Pons (tissue), 1 donor: ENCODE results near the gene ZNF175.

Experiments
- DNase-seq: peaks from one replicate; pipeline ENCODE4 v3.0.0-alpha.2; 2016; ENCODE audit warnings: low spot score

Gene ZNF175

DNA sequence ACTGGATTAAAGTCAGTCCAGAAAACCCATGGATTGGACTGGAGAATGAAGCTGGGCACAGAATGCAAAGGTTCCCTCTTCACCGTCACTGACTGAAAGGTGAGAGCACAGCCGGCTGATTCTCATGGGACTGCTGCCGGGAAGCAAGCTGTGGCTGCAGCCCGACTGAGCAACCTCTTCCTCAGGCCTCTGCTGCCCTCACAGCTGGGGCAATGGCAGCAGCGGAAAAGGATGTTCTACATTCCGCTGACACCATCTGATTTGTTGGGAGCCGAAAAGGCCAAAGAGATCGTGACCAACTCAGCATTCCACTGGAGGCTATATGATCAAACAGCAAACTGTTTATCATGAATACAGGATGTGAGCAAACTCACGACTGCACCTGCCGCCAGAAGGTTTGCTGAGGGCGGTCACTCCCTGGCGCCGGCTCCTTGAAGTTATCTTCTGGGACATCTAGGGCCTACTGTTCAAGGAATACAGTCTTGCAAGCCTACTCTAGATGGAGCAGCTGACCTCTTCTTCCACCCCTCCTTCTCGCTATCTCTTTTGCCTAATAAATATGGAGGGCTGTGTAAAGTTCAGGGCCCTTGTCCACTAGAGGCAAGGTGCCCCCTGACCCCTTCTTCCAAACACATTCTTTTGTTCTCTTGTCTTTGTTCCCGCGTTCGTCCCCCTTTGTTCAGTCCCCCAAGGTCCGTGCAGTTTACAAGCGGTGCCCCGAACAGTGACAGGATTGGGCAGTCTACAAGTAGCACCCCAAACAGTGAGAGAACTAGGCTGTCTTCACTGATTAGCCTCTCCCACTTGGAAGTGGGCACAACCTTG, 20.0 kb upstream of the ZNF175 start:
- DNase-seq: no peak

DNA sequence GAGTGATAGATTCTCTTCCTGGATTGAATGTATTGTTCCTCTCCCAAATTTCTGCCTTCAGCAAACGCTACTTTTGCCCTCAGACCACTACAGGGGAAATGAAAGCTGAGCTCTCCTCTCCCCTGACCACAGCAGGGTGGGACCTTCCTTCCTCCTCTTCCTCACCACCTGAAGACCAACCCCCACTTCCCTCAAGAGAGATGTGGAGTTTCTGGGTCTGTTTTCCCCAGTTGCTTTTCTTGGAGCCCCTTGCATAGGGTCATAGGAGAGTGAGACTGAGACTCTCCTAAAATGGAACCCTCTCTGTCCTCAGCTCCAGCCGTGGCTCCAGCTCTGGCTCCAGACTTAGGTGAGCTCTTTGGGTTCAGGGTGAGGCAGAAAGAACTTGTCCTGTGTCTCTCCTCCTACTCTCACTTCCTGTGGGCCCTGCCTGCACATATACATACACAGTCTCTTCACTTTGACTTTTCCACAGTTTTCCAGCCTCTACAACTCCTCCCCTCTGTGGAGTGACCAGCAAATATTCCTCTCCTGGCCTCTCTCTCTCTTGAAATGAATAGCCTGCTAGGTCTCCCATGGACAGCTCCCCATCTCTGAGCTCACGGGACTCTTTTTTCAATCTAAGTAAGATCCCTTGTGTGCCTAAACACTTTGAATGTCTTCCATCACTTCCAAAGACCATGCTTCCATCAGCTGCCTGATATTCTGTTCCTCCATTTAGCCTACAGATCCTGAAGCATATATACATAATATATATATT, 19.2 kb upstream of the ZNF175 start:
- no peak for DNase-seq

DNA sequence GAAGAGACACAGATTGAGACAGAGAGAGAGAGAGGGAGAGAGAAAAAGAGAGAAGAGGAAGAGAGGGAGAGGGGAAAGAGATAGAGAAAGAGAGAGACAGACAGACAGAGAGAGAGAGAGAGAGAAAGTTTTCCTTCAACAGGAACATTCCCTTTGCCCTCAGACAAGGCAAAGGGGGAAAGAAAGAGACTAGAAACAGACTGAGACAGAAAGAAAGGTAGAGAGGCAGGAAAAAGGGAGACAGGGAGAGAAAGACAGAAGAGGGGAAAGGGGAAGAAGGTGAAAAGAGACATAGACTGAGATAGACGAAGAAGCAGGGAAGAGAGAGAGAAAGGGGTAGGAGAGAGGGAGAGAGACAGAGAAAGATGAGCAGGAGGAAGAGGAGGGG, 18.5 kb upstream of the ZNF175 start:
- no peak for DNase-seq

DNA sequence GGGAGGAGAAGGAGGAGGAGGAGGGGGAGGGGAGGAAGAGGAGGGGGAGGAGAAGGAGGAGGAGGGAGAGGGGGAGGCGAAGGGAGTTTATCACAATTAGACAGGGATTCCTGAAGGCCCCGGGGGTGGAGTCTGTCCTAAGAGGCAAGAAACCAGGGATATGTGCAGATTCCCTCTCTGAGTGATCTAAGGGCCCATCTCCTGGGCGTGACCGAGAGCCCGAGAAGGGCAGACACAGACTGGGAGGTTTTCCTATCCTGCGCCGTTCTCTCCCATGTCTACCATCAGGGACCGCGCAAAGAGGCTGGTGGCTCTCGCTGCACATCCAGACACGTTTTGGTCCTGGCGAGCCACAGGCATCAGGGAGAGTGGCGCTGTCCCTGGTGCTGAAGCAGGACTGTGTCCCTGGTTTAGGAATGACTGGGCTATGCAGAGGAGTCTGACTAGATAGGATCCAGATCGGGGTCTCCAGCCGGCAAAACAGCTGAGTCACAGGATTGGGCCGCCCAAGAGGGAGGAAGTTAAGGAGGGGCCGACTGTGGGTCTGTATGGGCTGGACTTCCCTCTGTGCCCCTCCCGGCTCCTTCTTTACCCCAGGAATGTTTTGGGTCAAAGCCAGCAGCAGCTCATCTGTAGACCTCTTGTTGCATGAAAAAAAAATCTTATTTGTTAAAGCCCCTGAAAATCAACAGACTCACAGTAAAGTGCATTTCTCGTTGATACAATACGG, 17.9 kb upstream of the ZNF175 start:
- peak; percentile 35 for DNase-seq

DNA sequence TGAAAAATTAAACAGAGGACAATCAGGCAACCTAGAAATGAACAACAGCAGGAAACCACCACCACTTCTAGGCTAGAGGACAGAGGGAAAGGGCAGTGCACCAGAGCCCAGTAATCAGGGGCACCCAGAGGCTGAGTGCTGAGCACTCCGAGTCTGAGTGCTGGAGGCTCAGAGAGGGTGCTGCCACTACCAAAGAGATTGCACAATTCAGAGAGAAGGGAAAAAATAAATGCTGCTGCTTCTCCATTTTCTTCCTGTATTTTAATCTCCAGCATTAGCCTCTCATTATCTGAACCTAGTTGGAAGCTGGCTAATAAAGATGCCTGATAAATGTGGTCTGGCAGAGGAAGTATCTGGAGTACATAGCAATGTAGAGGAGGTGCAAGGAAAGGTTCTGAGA, 11.8 kb upstream of the ZNF175 start:
- no peak for DNase-seq

DNA sequence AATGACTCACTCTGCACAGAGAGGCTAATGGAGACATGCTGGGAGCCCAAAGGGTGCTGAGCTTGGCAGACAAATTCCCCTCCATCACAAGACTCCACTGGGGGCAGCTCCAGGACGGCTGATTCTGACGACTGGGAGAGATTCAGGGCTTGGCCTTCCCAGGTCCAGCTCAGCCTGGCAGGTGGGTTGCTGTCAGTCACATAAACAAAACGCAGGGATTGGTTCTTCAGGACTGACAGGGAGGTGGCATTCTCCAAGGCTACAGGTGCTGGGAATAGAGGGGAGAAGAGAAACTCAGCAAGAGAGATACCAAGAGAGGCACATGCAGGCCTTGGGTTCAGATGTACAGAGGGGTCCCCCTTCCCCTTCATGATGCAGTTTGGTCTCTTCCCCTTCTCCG, 10.7 kb upstream of the ZNF175 start:
- no peak for DNase-seq

DNA sequence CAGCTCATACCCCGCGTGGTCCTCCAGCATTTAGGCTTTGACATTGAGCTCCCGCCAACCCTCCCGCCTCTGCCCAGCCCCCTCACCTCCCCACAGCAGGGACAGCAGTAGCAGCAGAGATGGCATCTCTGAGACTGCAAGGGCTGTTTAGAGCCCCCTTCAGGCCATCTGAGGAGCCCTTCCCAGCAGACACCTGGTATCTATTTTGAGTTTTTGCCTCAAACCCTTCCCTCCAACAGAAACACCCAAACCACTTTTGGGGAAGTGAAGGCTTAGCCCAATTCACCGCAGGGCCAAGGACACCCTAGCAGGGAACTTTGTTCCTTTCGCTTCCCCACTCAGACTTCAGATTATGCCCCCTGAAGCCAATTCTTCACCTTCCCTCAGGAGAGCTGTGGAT, 6.3 kb upstream of the ZNF175 start:
- no peak for DNase-seq

DNA sequence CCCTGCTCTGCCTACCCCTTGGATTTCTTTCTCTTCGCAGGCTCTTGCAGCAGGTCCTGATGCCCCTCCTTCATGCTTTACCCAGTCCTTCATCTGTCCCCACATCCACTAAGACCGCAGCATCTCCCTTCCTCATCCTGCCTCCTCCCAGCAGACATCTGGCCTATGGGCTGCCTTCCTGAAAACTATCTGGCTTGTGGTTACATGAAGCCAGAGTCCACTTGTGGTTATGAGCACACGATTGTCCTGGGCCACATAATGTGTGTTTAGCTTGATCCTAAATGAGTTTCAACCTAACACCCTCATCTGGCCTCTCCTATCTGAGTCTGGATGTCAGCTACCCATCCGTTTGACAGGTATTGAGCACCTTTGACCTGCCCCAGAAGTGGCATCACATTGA, 5.5 kb upstream of the ZNF175 start:
- DNase-seq: no peak

DNA sequence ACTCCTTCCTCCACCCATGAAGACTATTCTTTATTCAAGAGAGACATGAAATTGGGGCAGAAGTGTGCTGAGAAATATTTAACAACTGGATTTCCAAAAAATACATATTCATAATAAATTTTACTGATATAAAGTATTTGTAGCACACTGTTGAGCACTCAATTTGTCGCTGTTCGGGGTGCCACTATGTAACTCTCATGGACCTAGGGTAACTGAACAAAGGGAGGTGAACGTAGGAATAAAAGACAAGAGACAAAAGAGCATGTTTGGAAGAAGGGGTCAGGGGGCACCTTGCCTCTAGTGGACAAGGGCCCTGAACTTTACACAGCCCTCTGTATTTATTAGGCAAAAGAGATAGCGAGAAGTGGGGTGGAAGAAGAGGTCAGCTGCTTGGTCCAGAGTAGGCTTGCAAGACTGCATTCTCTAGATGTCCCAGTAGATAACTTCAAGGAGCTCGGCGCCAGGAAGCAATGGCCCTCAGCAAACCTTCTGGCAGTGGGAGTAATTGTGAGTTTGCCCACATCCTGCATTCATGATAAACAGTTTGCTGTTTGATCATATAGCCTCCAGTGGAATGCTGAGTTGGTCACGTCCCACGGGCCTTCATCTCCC, 4.5 kb upstream of the ZNF175 start:
- no peak for DNase-seq

DNA sequence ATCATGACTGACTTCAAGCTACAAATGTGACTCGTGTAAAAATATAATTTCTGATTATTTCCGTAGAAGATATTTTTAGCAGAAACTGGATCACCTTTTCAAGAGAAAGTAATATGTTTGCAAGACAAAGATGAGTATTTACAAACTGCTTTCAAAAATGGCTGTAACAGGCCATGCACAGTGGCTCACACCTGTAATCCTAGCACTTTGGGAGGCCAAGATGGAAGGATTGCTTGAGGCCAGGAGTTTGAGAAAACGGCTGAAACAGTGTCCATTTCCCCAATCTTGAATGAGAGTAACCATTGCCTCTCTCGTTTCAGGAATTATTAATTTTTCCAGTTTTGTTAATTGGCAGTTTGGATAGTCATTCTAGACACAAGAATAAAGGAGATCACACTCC, 3.5 kb upstream of the ZNF175 start:
- no peak for DNase-seq

DNA sequence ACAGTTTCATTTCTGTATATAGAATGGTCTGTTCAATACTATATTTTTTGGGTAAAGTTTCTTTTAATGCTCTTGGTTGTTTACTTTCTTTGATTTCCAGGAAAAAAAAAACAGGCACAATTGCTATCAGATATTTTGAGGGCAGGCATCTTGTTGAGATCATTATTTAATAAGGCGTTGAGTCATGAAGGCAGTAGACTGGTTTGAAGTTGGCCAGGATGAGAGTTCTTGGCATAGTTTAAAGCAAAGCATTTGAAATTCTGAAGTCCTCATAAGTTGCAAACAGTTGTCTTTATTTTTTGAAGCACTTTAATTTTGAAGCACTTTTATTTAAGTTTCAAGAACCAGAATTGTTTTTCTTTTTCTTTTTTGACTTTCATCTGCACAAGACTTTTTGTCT, 2.6 kb upstream of the ZNF175 start:
- DNase-seq: no peak

DNA sequence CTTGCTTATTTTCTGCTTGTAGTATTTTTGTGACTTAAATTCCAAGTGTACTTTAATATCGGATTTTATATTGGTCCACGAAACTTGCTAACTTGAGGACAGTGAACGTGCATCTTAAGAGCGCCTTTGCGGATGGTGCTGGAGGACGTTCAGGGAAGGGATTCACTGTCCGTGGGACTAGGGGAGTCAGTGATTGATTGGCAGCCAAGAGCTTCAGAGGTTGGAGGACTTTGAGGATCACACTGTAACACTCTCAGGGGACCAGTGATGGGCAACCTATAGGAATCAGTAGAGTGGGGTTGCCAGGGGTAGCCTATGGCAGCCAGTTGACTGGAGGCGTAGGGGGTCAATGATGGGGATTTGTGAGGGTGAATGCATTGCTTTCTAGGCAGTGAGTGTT, 516 bp downstream of the ZNF175 start:
- DNase-seq: no peak

DNA sequence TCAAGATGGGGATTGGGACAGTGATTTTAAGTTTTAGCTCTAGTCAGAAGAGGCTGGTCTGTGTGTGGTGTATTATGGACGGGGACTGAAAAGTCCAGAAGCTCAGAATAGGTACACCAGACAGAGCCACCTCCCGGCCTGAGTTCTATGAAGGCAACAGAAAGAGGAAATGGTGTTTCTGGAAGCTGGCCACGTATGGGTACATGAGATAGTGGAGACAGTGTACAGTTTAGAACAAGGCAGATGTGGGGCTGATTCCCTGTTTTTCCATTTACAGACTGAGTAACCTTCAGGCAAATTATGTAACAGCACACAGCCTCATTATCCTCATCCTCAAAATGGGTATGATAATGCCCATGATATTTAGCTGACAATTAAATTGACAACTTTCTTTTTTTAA, 1.3 kb downstream of the ZNF175 start:
- peak; percentile 22 for DNase-seq

DNA sequence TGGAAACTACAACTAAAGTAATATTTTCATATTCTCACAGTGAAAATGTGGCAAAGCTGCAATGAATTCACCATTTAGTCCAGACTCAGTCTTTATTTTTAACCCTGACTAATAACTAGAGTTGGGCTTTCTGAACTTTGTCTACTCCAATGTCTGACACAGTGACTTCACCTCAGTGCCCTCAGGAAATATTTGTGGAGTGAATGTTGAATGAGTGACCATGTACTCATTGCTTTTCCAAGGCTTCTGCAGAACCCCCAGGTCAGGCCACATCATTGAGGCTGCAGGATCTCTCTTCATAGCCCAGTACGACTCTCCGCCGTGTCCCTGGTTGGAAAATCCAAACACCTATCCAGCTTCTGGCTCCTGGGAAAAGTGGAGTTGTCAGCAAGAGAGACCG, 1.8 kb downstream of the ZNF175 start:
- no peak for DNase-seq

DNA sequence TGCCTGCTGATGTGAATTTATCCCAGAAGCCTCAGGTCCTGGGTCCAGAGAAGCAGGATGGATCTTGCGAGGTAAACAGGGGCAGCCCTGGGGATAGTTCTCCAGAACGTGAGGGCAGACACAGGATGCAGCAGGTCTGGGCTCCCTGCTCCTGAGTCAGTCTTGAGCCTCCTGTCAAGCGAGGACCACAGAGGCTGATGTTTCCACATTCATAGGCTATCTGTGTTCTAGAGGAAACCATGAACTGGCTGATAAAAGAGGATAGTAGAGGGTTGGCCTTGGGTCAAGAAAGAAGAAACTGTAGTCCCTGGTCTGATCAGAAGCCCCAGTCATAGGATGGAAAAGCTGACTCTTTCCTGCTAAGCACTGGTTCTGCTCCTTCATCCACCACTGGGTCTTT, 2.2 kb downstream of the ZNF175 start:
- no peak for DNase-seq

DNA sequence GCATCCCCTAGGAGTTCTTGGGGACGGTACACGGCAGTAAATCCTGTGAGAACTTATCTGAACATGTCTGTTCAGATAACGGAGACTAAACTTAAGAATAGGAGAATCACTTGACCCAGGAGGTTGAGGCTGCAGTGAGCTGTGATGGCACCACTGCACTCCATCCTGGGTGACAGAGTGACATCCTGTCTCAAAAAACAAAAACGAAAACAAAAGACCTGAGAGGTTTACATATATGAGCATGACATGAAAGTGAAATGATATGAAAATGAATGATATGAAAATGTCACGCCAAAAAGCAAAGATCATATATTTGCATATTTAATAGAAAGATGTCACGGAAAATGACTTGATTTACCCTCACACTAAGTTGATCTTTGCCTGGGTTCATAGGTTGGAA, 5.8 kb downstream of the ZNF175 start:
- DNase-seq: no peak

DNA sequence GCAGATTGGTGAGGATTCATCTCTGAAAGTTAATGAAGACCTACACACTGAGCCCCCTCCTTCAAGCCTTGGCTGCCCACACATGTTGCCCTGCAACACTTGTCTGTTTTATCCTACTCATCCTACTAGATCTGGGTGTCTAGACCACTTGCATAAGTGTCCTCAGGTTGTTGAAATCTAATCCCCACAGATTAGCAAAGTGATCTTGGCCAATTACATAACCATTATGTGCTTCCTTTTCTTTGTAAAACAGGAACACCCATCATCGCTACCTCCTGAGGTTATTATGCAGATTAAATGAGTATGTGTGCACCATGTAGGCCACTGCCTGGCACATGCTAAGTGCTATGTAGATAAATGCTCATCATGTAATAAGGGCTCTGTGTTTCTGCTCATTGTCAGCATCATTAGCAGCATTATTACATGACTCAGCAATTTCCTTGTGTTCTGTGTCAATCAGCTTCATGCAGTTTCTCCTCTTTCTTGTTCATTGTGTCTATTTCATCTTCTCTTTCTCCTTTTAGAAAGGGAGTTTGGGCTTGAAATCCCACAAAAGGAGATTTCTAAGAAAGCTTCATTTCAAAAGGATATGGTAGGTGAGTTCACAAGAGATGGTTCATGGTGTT, 15.1 kb downstream of the ZNF175 start:
- no peak for DNase-seq

DNA sequence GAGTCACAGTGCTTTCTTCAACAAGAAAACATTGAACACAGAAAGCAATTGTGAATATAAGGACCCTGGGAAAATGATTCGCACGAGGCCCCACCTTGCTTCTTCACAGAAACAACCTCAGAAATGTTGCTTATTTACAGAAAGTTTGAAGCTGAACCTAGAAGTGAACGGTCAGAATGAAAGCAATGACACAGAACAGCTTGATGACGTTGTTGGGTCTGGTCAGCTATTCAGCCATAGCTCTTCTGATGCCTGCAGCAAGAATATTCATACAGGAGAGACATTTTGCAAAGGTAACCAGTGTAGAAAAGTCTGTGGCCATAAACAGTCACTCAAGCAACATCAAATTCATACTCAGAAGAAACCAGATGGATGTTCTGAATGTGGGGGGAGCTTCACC, 15.7 kb downstream of the ZNF175 start:
- no peak for DNase-seq

DNA sequence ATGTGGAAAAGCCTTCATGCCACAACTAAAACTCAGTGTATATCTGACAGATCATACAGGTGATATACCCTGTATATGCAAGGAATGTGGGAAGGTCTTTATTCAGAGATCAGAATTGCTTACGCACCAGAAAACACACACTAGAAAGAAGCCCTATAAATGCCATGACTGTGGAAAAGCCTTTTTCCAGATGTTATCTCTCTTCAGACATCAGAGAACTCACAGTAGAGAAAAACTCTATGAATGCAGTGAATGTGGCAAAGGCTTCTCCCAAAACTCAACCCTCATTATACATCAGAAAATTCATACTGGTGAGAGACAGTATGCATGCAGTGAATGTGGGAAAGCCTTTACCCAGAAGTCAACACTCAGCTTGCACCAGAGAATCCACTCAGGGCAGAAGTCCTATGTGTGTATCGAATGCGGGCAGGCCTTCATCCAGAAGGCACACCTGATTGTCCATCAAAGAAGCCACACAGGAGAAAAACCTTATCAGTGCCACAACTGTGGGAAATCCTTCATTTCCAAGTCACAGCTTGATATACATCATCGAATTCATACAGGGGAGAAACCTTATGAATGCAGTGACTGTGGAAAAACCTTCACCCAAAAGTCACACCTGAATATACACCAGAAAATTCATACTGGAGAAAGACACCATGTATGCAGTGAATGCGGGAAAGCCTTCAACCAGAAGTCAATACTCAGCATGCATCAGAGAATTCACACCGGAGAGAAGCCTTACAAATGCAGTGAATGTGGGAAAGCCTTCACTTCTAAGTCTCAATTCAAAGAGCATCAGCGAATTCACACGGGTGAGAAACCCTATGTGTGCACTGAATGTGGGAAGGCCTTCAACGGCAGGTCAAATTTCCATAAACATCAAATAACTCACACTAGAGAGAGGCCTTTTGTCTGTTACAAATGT, 16.4 kb downstream of the ZNF175 start:
- no peak for DNase-seq

DNA sequence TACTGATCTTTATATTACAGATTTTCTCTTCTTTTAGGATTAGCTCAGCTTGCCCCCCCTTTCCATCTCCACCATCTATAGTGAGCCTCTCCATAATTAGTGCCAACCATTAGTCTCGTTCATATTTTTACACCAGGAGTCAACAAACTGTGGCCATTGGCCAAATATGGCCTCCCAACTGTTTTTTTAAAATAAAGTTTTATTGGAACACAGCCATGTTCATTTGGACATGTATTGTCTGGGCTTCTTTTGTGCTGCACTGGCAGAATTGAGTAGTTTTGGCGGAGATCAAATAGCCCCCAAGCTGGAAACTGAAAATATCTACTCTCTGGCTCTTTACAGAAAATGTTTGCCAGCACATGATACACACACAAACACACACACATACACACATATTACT, 18.4 kb downstream of the ZNF175 start:
- no peak for DNase-seq

DNA sequence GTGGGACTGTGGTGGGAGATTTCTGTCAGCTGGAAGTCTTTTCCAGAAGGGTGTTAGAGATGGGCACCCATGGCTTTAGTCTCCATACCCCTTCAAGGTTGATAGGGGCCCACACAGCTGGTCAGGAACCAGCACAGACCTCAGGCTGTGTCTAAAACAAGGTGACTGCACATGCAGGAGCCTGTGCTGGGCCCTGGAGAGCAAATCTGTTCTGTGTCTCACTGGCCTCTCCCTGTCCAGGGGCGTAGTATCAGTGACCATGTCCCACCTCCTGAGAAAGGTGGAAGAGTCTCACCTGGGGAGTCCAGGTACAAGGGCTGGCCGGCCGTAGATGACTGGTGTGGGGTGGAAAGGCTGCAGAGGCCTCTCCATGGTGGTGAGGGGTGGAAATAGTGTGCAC, 19.4 kb downstream of the ZNF175 start:
- no peak for DNase-seq
